HG03045 (cell line): ENCODE measurements around the gene SERPINH1.

Source experiments
- ATAC-seq: cut with Tn5 transposase; IDR thresholded peaks from one replicate; pipeline ENCODE4 v1.9.1; 2021; ENCODE audit warnings: mild to moderate bottlenecking, moderate library complexity; ENCODE audit not compliant: unreplicated experiment

Gene SERPINH1

GRCh38 chr11:75532200-75533048 lies 29.6 kb upstream of the SERPINH1 start:
- ATAC-seq = no peak

DNA sequence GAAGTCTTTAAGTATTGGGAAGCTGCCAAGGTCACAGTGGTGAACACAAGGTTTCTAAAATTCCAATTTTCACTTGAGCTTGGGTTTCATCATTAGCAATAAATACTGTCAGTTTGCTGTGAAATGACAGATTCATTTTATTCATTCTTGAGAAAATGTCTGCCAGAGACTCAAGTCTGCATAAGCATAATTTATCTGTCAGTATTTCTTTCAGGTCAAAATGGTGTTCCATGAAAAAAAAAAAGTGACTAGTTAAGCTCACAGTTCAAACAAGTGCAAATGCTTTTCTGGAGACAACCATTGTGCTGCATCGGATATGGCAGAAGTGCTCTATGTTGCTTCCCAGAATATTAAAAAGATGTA lies 28.2 kb upstream of the SERPINH1 start:
- no peak for ATAC-seq

- no peak for ATAC-seq
Measured at GRCh38 chr11:75534259-75535069, 27.6 kb upstream of the SERPINH1 start.

GRCh38 chr11:75535071-75535470 lies 27.0 kb upstream of the SERPINH1 start:
- no peak for ATAC-seq

DNA sequence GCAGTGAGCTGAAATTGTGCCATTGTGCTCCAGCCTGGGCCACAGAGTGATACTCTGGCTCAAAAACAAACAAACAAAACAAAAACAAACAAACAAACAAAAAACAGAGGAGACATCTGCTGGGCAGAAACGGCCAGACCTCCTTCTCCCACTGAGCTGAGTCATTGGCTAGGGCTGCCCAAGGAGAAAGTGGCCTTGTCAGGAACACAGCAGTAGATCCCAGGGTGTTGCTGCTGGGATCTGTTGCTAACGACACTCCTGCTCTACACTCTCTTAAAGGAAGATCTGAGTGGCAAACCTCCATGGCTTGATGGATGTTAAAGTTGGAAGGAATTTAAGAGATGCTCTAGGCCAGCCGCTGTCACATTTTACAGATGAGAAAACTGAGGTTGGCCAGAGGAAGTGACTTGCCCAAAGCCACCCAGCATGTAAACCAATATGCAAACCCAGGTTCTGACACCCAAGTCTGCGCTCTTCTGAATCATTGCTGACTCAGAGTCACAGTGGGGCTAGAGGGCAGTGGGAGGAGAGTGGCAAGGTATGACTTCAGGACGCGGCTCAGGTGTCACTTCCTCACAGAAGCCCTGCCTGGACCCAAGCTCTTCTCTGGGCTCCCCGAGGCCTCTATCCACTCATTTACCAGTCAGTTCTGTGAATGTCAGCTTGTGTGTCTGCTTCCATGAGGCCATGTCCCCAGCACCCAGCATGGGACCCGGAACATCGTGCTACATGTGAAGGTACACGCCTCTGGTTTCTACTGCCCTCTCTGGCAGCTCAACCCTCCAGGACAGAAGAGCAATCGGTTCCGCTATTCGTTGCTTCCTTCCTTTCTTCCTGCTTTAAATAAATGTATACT lies 25.0 kb upstream of the SERPINH1 start:
- peak; percentile 62 for ATAC-seq

- ATAC-seq = no peak
Measured at GRCh38 chr11:75537740-75538139, 24.3 kb upstream of the SERPINH1 start.

DNA sequence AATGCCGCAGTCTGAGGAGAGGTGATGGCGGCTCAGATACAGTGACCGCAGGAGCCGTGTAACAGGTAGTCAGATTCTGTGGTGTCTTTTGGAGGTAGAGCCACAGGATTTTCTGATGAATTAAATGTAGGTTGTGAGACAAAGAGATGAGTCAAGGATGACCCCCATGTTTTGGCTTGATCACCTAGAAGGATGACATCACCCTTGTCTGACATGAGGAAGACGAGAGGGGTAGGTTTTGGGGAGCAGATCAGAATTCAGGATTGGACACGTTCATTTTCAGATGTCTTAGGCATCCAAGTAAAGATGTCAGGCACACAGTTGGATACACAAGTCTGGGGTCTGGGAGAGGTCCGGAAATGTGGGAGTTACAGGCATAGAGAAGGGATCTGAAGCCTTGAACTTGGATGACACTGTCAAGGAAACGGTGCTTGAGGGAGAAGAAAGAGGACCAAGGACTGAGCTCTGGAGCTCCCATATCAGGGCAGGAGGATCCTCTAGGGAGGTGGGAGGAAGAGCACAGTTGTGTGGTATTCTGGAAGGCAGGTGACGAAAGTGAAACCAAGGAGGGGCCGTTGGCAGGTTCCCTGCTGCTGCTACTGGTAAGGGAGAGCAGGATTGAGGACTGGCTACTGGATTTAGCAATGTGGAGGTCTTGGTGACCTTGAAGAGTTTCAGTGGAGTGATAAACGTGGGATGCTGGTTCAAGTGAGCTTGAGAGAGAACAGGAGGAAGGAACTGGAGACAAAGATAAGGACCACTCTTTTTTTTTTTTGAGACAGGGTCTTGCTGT lies 23.7 kb upstream of the SERPINH1 start:
- no peak for ATAC-seq

GRCh38 chr11:75539459-75540334 lies 22.4 kb upstream of the SERPINH1 start:
- ATAC-seq = no peak

DNA sequence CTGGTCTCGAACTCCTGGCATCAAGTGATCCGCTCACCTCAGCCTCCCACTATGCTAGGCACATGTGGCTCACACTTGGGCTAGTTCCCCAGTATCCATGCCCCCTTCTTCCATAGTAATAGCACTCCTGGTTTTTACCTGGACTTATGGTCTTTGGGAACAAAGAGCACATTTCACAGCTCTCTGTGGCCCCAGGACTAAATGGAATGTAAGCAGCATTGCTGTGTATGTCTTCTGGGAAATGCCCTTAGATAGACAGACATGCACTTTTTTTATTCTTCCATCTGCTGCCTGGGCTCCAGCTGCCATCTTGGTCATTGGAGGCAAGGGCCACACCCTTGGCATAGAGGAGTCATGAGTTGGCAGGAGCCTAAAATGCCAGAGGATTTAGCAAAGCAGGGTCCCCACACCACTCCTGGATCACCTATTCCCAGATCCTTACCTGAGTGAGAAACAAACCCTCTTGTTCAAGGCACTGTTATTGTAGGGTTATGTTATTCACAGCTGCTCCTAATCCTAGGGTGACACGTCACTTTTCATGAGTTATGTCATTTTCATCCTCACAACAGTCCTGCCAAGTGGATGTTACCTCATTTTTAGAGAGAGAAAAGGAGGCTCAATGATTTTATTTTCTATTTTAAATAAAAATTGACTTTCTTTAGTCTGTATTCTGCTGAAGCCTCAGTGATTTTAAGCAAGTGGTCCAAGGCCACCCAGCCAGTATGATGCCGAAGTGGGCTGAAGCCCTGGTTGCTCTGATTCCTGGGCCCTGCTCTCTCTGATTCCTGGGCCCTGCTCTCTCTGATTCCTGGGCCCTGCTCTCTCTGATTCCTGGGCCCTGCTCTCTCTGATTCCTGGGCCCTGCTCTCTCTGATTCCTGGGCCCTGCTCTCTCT lies 20.6 kb upstream of the SERPINH1 start:
- no peak for ATAC-seq

DNA sequence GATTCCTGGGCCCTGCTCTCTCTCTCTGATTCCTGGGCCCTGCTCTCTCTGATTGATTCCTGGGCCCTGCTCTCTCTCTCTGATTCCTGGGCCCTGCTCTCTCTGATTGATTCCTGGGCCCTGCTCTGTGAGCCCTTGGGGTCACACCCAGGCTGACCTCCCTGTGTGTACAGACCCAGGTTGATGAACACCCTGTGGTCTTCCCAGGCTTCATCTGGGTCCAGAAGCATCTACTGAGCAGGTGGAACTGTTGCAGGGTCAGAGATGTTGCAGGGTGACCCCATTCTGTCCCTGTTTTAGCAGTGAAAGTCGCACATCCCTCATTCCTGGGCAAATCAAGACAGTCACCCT lies 20.0 kb upstream of the SERPINH1 start:
- no peak for ATAC-seq

- ATAC-seq = no peak
Measured at GRCh38 chr11:75543806-75544205, 18.2 kb upstream of the SERPINH1 start.

- ATAC-seq = no peak
Measured at GRCh38 chr11:75547177-75547576, 14.9 kb upstream of the SERPINH1 start.

- ATAC-seq = no peak
Measured at GRCh38 chr11:75547617-75548058, 14.4 kb upstream of the SERPINH1 start.

DNA sequence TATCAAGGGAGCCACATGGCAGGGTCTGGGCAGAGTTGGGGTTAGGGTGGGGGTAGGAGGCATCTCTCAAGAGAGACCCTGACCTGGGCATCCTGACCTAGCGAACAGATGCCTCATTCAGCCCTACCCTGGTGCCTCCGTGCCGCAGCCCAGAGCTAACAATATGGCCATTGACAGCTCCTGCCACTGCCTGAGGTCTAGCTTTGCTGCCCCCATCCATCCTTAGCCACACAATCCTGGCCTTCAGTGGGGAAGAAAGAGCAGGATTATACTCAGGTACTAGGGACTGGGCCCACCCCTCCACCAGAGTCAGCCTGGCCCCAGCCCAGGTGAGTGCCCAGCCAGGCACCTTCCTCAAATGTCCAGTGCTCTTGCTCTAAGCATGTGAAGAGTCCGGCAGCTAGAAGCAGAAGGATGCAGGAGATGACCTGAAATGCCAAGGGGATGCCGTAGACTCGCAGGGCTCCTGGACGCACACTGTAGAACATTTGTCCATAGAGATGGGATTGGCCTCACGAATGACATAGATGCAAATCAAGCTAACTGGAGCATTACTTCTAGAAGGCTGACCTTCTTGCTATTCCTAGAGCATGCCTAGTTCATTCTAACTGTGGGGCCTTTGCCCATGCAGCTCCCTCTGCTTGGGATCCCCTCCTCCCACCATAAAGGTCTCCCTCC lies 13.3 kb upstream of the SERPINH1 start:
- ATAC-seq = no peak

- ATAC-seq = no peak
Measured at GRCh38 chr11:75549370-75549958, 12.6 kb upstream of the SERPINH1 start.

DNA sequence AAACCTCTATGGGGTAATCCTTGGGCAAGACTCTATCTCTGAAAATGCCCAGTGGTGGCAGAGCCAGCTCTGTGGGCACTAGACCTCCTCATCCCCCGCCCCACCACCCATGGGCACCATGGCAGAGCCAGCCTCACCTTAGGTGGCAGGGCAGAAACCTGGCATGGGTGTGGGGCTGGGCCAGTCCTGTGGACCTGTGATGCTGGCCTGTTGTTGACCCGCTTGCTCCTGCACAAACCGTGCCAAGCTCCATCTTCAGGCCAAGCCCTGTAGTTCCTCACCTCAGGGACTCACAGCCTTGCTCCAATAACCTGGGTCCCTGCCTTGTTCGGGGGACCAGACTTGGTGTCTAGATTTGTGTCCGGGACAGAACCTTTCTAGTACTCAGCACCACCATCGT lies 8.9 kb upstream of the SERPINH1 start:
- ATAC-seq = no peak

DNA sequence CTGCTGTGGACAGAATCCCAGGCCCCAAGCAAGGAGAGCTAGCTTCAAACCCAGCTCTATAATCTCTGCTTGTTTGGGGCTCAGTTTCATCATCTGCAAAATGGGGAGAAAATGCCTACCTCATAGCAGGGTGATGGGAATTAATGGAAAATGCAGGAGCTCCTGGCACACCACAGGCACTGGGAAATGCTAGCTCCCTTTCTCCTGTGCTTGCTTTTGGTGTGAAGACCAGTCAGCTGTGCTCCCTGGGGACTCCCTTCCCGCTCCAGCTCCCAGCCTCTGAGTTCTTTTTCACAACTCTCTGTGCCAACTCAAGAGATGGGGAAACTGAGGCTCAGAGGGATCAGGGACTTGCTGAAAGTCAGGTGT lies 8.2 kb upstream of the SERPINH1 start:
- ATAC-seq = no peak
